Thoracic aorta (tissue), 2 donors: ENCODE measurements around the gene CYP4A11. TPM values are rescaled to one million over a fixed set of nuclear protein-coding genes. Genes with fewer than 3 reads are reported as not detected.
"Not testable (repeated sequence)": the region's sequence is repeated elsewhere in the genome, so short reads cannot be mapped to it uniquely, and the experiment has no call there.

Experiments
- ATAC-seq: fragments of 150-250 bp; one replicate; pipeline ENCODE4 v1.8.0; 2017; ENCODE audit warnings: low read depth; ENCODE audit not compliant: insufficient number of reproducible peaks, low FRiP score
- DNase-seq: peaks from one replicate; pipeline ENCODE4 v3.0.0-alpha.2; 2020; ENCODE audit warnings: low spot score
- H3K27ac ChIP-seq, 2 donors: fragments of 200-600 bp; sonication (generic); 1 replicate in 1 of 2; 2 replicates in 1 of 2; pipeline ENCODE4 v1.5.1; 2016; ENCODE audit warnings: mild to moderate bottlenecking in 2 of 2, moderate library complexity in 2 of 2
- H3K27me3 ChIP-seq: fragments of 200-600 bp; sonication (generic); replicated peaks from 2 replicates; pipeline ENCODE4 v1.6.0; 2016; ENCODE audit warnings: mild to moderate bottlenecking; ENCODE audit not compliant: insufficient read depth
- H3K36me3 ChIP-seq: fragments of 200-600 bp; sonication (generic); one replicate; pipeline ENCODE4 v1.5.1; 2016
- H3K4me1 ChIP-seq, 2 donors: fragments of 200-600 bp; sonication (generic); 1 replicate in 1 of 2; 2 replicates in 1 of 2; pipeline versions ENCODE4 v1.5.1 to v1.6.0; 2016; ENCODE audit warnings: low read depth in 2 of 2, mild to moderate bottlenecking in 1 of 2; ENCODE audit not compliant: control insufficient read depth in 1 of 2
- H3K4me3 ChIP-seq: fragments of 200-600 bp; sonication (generic); 2 replicates; pipeline ENCODE4 v1.5.1; 2016; ENCODE audit warnings: mild to moderate bottlenecking
- H3K9me3 ChIP-seq: fragments of 200-600 bp; sonication (generic); 2 replicates; pipeline ENCODE4 v1.5.1; 2016
- CTCF ChIP-seq: fragments of 200-600 bp; sonication (generic); IDR thresholded peaks from one replicate; pipeline ENCODE4 v1.5.1; 2019; ENCODE audit warnings: antibody characterized with exemption
- total RNA-seq, 2 donors: library from RNA; depleted of rRNA; stranded (reverse); fragments of >200 nt; gene quantifications; one replicate each; pipeline versions ENCODE4 v1.1.0 to v1.2.3, GENCODE V29; 2016

Gene CYP4A11
- total RNA-seq, 2 donors from 2014 or later, result not detected

- DNase-seq (no peak), ATAC-seq (no peak)
- TF ChIP-seq CTCF, result no peak
- Histone ChIP-seq H3K4me1 (no peaks in the 10 kb centered on the region), H3K36me3 (no peaks in the 10 kb centered on the region), H3K27ac (no peak overlapping the region), H3K27me3 (no peaks in the 10 kb centered on the region), H3K9me3 (no peaks in the 10 kb centered on the region), H3K4me3 (no peak overlapping the region)
Measured at GRCh38 chr1:46942086-46942485, 810 bp upstream of the CYP4A11 start.

GRCh38 chr1:46940307-46940706 lies 969 bp downstream of the CYP4A11 start:
- no peak overlapping the region for H3K27ac ChIP-seq
- H3K27me3 ChIP-seq, result no peaks in the 10 kb centered on the region
- no peak for ATAC-seq
- H3K9me3 ChIP-seq, result no peaks in the 10 kb centered on the region
- DNase-seq, result no peak
- no peak overlapping the region for H3K4me3 ChIP-seq
- H3K4me1 ChIP-seq, result no peaks in the 10 kb centered on the region
- H3K36me3 ChIP-seq, result no peaks in the 10 kb centered on the region
- TF ChIP-seq CTCF, result no peak

- no peak for ATAC-seq
- Histone ChIP-seq H3K27ac (no peak overlapping the region), H3K36me3 (no peaks in the 10 kb centered on the region), H3K4me3 (no peak overlapping the region), H3K9me3 (no peaks in the 10 kb centered on the region), H3K27me3 (no peaks in the 10 kb centered on the region), H3K4me1 (no peaks in the 10 kb centered on the region)
- DNase-seq, result no peak
- TF ChIP-seq CTCF, result no peak
Measured at GRCh38 chr1:46937270-46937669, 4.0 kb downstream of the CYP4A11 start.

GRCh38 chr1:46936788-46937187 lies 4.5 kb downstream of the CYP4A11 start:
- ATAC-seq (no peak), DNase-seq (no peak)
- Histone ChIP-seq H3K9me3 (no peaks in the 10 kb centered on the region), H3K4me3 (no peak overlapping the region), H3K4me1 (no peaks in the 10 kb centered on the region), H3K36me3 (no peaks in the 10 kb centered on the region), H3K27ac (no peak overlapping the region), H3K27me3 (no peaks in the 10 kb centered on the region)
- TF ChIP-seq CTCF, result no peak

- not testable (repeated sequence) for H3K9me3 ChIP-seq, H3K27ac ChIP-seq, H3K27me3 ChIP-seq, H3K4me1 ChIP-seq, DNase-seq, H3K4me3 ChIP-seq, ATAC-seq, H3K36me3 ChIP-seq
- TF ChIP-seq CTCF, result peak; percentile 58
Measured at GRCh38 chr1:46934852-46935251, 6.4 kb downstream of the CYP4A11 start.

- H3K4me1 ChIP-seq, H3K9me3 ChIP-seq, ATAC-seq, H3K4me3 ChIP-seq, DNase-seq, H3K27me3 ChIP-seq, H3K36me3 ChIP-seq, H3K27ac ChIP-seq: not testable (repeated sequence)
Measured at GRCh38 chr1:46932020-46932419, 9.3 kb downstream of the CYP4A11 start.
